ENCODE data around the gene SNX9. TPM values are rescaled to one million over a fixed set of nuclear protein-coding genes. Genes with fewer than 3 reads are reported as not detected.

The SNX9 gene
- polyA plus RNA-seq, 1 donor (not counting 4 experiments of a cell fraction or from before 2014, with no cell fraction given) = 37.8 TPM

- H3K9me1 ChIP-seq (ENCODE audit: control insufficient read depth, extremely low read depth, insufficient read depth, low read length) = no peaks in the 10 kb centered on the region
- H3K4me1 ChIP-seq (ENCODE audit: control insufficient read depth, extremely low read depth, insufficient read depth, low read length) = no peaks in the 10 kb centered on the region
- no peaks in the 10 kb centered on the region for H4K20me1 ChIP-seq (ENCODE audit: control insufficient read depth, extremely low read depth, insufficient read depth, low read length)
- no peak for FAIRE-seq
- no peaks in the 10 kb centered on the region for H3K79me2 ChIP-seq (ENCODE audit: control insufficient read depth, insufficient read depth, low read length)
- H3K4me2 ChIP-seq (ENCODE audit: control insufficient read depth, extremely low read depth, insufficient read depth, low read depth, low read length) = no peak overlapping the region
- no peak overlapping the region for H2AFZ ChIP-seq (ENCODE audit: control insufficient read depth, low read length)
- no peak overlapping the region for H3K4me3 ChIP-seq (ENCODE audit: control insufficient read depth in 2 of 3, extremely low read depth in 1 of 3, insufficient read depth in 2 of 3, low read depth in 1 of 3, low read length in 3 of 3)
- no peaks in the 10 kb centered on the region for H3K9me3 ChIP-seq (ENCODE audit: control insufficient read depth, low read depth, low read length)
- no peak for DNase-seq (ENCODE audit: low read depth, low spot score)
- TF ChIP-seq CTCF (optimal IDR thresholded peaks at IDR 0.05 in 1 of 3, IDR thresholded peaks at IDR 0.05 in 1 of 3, conservative IDR thresholded peaks at IDR 0.05 in 1 of 3; ENCODE audit: extremely low read depth in 1 of 3, insufficient read depth in 2 of 3, low read length in 3 of 3) = no peak
- TF ChIP-seq EZH2 (IDR thresholded peaks at IDR 0.05; ENCODE audit: low read length) = no peak
- no peak overlapping the region for H3K27ac ChIP-seq (ENCODE audit: control insufficient read depth, insufficient read depth, low read length)
- no peaks in the 10 kb centered on the region for H3K27me3 ChIP-seq (ENCODE audit: control insufficient read depth, extremely low read depth, insufficient read depth, low read length)
- no peak overlapping the region for H3K9ac ChIP-seq (ENCODE audit: control insufficient read depth, extremely low read depth, insufficient read depth, low read length)
- dilution Hi-C loops (cut with MboI; ENCODE audit: extremely low pct_ligation_motif_present, low sequenced_read_pairs) = no loop called here
- peaks cover 25 to 28% of the 10 kb centered on the region in 2 experiments for H3K36me3 ChIP-seq (ENCODE audit: control insufficient read depth in 2 of 2, extremely low read depth in 1 of 2, insufficient read depth in 2 of 2, low read length in 2 of 2)
Measured at GRCh38 chr6:157906537-157907061, 83.6 kb downstream of the SNX9 start.

GRCh38 chr6:157907651-157908050, 84.6 kb downstream of the SNX9 start:
- H3K36me3 ChIP-seq (ENCODE audit: control insufficient read depth in 2 of 2, extremely low read depth in 1 of 2, insufficient read depth in 2 of 2, low read length in 2 of 2) = peaks cover 21 to 26% of the 10 kb centered on the region in 2 experiments
- no peaks in the 10 kb centered on the region for H4K20me1 ChIP-seq (ENCODE audit: control insufficient read depth, extremely low read depth, insufficient read depth, low read length)

More at GRCh38 chr6:157907651-157908050, 84.6 kb downstream of the SNX9 start:
- H3K4me1 ChIP-seq (ENCODE audit: control insufficient read depth, extremely low read depth, insufficient read depth, low read length) = no peaks in the 10 kb centered on the region
- H3K27me3 ChIP-seq (ENCODE audit: control insufficient read depth, extremely low read depth, insufficient read depth, low read length) = no peaks in the 10 kb centered on the region
- H3K4me2 ChIP-seq (ENCODE audit: control insufficient read depth, extremely low read depth, insufficient read depth, low read depth, low read length) = no peak overlapping the region
- no peaks in the 10 kb centered on the region for H3K9me1 ChIP-seq (ENCODE audit: control insufficient read depth, extremely low read depth, insufficient read depth, low read length)
- dilution Hi-C loops (cut with MboI; ENCODE audit: extremely low pct_ligation_motif_present, low sequenced_read_pairs) = no loop called here
- DNase-seq (ENCODE audit: low read depth, low spot score) = no peak
- H3K4me3 ChIP-seq (ENCODE audit: control insufficient read depth in 2 of 3, extremely low read depth in 1 of 3, insufficient read depth in 2 of 3, low read depth in 1 of 3, low read length in 3 of 3) = no peak overlapping the region
- TF ChIP-seq EZH2 (IDR thresholded peaks at IDR 0.05; ENCODE audit: low read length) (no peak), CTCF (optimal IDR thresholded peaks at IDR 0.05 in 1 of 3, IDR thresholded peaks at IDR 0.05 in 1 of 3, conservative IDR thresholded peaks at IDR 0.05 in 1 of 3; ENCODE audit: extremely low read depth in 1 of 3, insufficient read depth in 2 of 3, low read length in 3 of 3) (no peak)
- no peaks in the 10 kb centered on the region for H3K9me3 ChIP-seq (ENCODE audit: control insufficient read depth, low read depth, low read length)
- H3K79me2 ChIP-seq (ENCODE audit: control insufficient read depth, insufficient read depth, low read length) = no peaks in the 10 kb centered on the region
- H3K27ac ChIP-seq (ENCODE audit: control insufficient read depth, insufficient read depth, low read length) = no peak overlapping the region
- no peak for FAIRE-seq
- no peak overlapping the region for H2AFZ ChIP-seq (ENCODE audit: control insufficient read depth, low read length)
- no peak overlapping the region for H3K9ac ChIP-seq (ENCODE audit: control insufficient read depth, extremely low read depth, insufficient read depth, low read length)
